8988T (cell line): Measurements from ENCODE around the gene SPAG16.
A peak's percentile ranks its signal among the peaks of the same experiment; 100 is the strongest.
"Not testable (repeated sequence)": the region's sequence is repeated elsewhere in the genome, so short reads cannot be mapped to it uniquely, and the experiment has no call there.

Experiments used
- DNase-seq: peaks from one replicate; pipeline ENCODE4 v3.0.0; 2011

The SPAG16 gene

GRCh38 chr2:213848631-213849030 is 564.4 kb downstream of the SPAG16 start:
- no peak for DNase-seq

DNA sequence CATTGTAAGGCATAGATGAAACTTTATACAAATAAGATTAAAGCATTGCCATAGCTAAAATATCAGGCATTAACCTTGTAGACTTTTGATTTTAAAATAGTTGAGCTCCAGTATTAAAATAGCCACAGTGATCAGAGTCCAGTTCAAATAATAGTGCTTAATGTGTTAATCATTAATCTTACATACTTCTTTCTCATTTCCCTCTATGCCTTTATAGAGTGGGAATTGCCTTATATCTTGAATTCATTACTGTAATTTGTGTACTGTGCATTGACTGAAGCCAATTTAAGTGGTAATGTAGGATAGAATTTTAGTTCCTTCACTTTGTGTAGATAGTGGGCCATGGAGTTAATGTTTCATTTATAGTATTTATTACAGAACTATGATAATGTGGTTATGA is 577.4 kb downstream of the SPAG16 start:
- DNase-seq = no peak

- no peak for DNase-seq
Measured at GRCh38 chr2:213862407-213863076, 578.3 kb downstream of the SPAG16 start.

DNA sequence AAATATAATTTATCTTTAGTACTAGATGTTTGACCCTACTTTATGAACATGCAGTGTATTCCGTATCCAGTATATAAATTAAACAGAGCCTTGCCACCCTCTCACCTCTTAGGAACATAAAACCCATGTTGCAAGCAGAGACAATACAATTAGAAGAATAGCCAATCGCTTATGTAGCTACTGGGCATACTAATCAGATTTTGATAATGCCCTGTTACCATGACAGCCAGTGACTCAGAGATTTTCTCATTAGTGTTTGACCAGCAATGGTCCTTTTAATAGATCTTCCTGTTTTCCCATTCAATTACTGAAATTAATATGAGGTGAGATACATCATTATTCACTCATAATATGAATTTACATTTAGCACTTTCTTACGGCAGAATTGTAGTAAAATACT is 579.3 kb downstream of the SPAG16 start:
- no peak for DNase-seq

- DNase-seq = no peak
Measured at GRCh38 chr2:213868526-213868925, 584.3 kb downstream of the SPAG16 start.

- DNase-seq = no peak
Measured at GRCh38 chr2:213885485-213885884, 601.2 kb downstream of the SPAG16 start.

GRCh38 chr2:213914510-213914909 is 630.2 kb downstream of the SPAG16 start:
- DNase-seq = no peak

GRCh38 chr2:213920014-213920413 is 635.8 kb downstream of the SPAG16 start:
- no peak for DNase-seq

DNA sequence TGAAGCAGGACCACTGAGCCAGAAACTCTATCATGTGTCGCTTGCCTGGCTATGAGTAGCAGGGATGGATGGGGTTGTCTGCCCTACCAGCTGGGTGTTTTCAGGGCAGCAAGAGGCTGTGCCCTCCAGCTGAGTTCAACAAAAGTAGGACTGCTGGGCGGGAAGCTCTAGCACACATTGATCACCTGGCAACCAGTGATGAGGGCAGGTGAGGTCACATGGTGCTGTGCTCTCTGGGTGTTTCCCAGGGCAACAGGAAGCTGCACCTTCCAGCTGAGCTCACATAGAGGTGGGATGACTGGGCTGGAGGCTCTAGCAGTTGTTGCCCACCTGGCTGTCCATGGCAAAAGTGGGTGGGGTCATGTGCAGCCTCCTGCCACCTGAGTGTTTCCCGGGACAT is 639.3 kb downstream of the SPAG16 start:
- no peak for DNase-seq

DNA sequence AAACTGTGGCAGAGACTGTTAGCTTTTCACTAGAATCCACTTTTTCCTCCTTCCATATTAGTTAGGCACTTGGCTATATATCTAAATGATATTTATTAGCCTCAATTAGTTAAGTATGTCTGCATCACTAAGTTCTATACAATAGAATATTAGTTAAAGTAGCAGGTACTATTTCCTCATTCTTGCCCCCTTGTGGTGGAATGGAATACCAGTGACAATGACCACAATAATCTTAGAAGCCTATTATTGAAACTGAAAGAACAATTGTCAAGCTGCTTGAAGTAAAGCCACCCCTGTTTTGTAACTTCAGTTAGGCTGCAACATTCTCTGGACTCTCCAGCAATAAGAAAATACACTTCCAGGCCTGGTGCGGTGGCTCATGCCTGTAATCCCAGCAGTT is 650.3 kb downstream of the SPAG16 start:
- DNase-seq = no peak

GRCh38 chr2:213958086-213958485 is 673.8 kb downstream of the SPAG16 start:
- no peak for DNase-seq

GRCh38 chr2:213959589-213959988 is 675.3 kb downstream of the SPAG16 start:
- DNase-seq = no peak

DNA sequence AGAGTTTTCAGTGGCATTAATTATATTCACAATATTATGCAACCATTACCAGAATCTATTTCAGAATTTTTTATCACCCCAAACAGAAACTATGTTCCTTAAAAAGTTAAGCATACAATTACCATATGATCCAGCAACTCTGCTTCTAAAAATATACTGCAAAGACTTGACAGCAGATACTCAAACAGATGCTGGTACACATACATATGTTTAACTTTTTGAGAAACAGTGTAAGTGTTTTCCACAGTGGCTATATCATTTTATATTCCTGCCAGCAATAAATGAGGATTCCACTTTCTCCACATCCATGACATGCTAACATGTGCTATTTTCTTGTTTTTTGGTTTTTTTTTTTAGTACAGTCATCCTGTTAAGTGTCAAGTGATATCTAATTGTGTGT is 687.3 kb downstream of the SPAG16 start:
- no peak for DNase-seq

GRCh38 chr2:213980883-213981282 is 696.6 kb downstream of the SPAG16 start:
- no peak for DNase-seq

- DNase-seq = no peak
Measured at GRCh38 chr2:213989207-213989606, 704.9 kb downstream of the SPAG16 start.

- DNase-seq = no peak
Measured at GRCh38 chr2:213991453-213992108, 707.3 kb downstream of the SPAG16 start.

DNA sequence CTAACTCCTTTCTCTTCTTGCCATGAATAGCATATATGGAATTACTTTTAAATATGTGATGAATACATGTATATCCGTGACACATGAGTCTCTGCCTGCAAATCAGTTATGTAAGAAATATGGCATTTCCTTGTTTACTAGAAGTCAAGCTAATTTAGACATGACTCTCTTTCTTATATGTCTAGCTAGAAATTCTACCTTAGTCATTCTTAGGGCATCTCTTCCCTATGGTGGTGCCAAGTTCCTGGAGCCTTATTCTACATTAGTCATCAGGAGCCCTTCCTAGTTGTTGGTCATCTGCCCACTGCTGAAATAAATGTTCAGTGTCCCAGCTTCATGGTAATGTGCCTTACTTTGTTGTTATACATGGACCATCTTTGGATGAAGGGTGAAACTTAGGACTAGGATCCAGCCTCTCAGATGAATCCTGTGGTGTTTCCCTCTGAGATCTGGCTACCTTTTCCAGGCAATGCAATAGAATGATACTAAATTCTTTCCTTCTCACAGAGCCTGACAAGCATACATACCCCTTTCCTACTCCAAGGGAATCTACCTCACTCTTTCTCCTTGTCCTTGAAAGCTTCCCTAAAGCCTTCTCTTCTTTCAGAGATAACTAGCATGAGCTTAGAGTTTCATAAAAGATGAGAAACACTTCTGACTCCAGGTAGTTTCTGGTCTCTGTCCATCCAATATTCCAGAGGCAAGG is 711.3 kb downstream of the SPAG16 start:
- DNase-seq = peak; percentile 13

GRCh38 chr2:213998976-213999375 is 714.7 kb downstream of the SPAG16 start:
- not testable (repeated sequence) for DNase-seq

- DNase-seq = no peak
Measured at GRCh38 chr2:214004463-214004862, 720.2 kb downstream of the SPAG16 start.

DNA sequence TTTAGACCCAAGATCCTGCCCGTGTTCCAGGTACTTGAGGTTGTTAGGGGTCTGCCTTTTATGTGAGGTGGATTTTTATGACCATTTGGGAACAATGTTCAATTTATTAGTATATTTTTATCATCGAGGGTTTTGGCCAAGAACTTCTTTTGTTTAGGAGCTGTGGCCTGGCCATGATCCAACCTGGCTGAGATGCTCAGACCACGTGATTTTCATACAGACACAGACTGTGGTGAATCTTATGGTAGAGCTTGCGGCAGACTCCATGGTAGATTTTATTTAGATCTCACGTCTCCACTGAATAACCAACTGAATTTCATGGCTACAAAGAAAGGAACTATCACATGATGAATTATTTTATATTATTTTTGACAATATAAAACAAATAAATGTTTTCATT is 721.1 kb downstream of the SPAG16 start:
- no peak for DNase-seq

GRCh38 chr2:214006601-214007000 is 722.3 kb downstream of the SPAG16 start:
- DNase-seq = no peak

- no peak for DNase-seq
Measured at GRCh38 chr2:214011676-214012075, 727.4 kb downstream of the SPAG16 start.

- DNase-seq = no peak
Measured at GRCh38 chr2:214014551-214015220, 730.4 kb downstream of the SPAG16 start.
